GM12891 (cell line): ENCODE data around the gene GRIK1.

Experiments used
- DNase-seq: peaks from one replicate; pipeline ENCODE4 v3.0.0; 2011; ENCODE audit warnings: low spot score; ENCODE audit not compliant: insufficient read length
- FAIRE-seq: peaks from 2 replicates; lab custom pipeline; 2011; peaks lifted over from hg19 to GRCh38; lab: Jason Lieb, UNC
- PAX5 ChIP-seq: IDR thresholded peaks from 2 replicates; pipeline ENCODE4 v1.6.1; 2011; ENCODE audit warnings: low read length, moderate library complexity, mild to moderate bottlenecking; ENCODE audit not compliant: insufficient read depth, severe bottlenecking
- POLR2A ChIP-seq: IDR thresholded peaks from 2 replicates; pipeline ENCODE4 v1.6.1; 2011; ENCODE audit warnings: low read depth, low read length, control low read depth
- POLR2AphosphoS5 ChIP-seq: IDR thresholded peaks from 2 replicates; pipeline ENCODE4 v1.6.1; 2011; ENCODE audit warnings: low read depth, low read length, control low read depth
- POU2F2 ChIP-seq: IDR thresholded peaks from 2 replicates; pipeline ENCODE4 v1.6.1; 2011; ENCODE audit warnings: low read depth, mild to moderate bottlenecking, control low read depth, low read length, moderate library complexity
- SPI1 ChIP-seq: IDR thresholded peaks from 2 replicates; pipeline ENCODE4 v1.6.1; 2011; ENCODE audit warnings: low read depth, low read length, control low read depth
- TAF1 ChIP-seq: IDR thresholded peaks from 2 replicates; pipeline ENCODE4 v1.6.1; 2011; ENCODE audit warnings: low read depth, low read length, control low read depth

The GRIK1 gene

DNA sequence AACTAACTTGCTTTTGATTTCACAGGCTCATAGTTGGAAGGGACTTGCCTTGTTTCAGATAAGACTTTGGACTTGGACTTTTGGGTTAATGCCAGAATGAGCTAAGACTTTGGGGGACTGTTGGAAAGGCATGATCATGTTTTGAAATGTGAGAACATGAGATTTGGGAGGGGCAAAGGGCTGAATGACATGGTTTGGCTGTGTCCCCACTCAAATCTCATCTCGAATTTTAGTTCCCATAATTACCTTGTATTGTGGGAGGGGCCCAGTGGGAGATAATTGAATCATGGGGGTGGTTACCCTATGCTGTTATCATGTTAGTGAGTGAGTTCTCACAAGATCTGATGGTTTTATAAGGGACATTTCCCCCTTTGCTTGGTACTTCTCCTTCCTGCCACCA lies 222.1 kb downstream of the GRIK1 start:
- TF ChIP-seq SPI1 (no peak), POU2F2 (no peak), POLR2A (no peak), PAX5 (no peak), TAF1 (no peak), POLR2AphosphoS5 (no peak)
- DNase-seq (no peak), FAIRE-seq (no peak)

DNA sequence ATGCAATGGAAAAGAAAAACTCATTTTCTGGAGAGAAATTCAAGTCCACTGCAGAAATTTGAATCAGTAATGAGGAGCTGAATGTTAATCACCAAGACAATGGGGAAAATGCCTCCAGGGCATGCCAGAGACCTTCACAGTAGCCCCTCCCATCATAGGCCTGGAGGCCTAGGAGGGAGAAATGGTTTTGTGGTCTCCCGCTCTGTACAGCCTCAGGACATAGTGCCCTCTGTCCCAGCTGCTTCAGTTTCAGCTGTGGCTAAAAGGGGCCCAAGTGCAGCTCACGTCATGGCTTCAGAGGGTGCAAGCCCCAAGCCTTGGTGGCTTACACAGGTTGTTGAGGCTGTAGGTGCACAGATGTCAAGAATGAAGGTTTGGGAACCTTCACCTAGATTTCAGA lies 223.0 kb downstream of the GRIK1 start:
- FAIRE-seq = no peak
- TF ChIP-seq PAX5 (no peak), SPI1 (no peak), POLR2A (no peak), POU2F2 (no peak), TAF1 (no peak), POLR2AphosphoS5 (no peak)

DNA sequence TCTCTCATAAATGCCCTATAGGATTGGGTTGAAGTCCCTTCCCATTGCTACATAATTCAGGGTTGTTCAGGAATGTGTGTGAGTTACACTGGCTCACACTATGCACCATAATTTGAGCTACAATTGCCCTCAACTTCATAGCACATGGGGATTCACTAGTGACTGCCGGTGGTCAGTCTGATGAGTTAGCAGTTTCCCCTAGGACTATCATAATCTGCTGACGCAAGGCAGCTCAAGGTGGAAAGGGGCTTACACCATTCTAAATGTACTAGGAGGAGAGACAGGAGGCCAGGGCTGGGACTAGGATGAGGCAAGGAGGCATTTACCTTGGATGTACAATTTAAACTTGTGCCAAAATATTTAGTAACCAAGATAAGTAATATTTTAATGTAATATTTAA lies 224.7 kb downstream of the GRIK1 start:
- TF ChIP-seq PAX5 = no peak
- TF ChIP-seq SPI1 = no peak
- TF ChIP-seq POLR2A = no peak
- no peak for TF ChIP-seq POU2F2
- TF ChIP-seq POLR2AphosphoS5 = no peak
- TF ChIP-seq TAF1 = no peak
- FAIRE-seq (no peak), DNase-seq (no peak)

More for the DNA sequence above, 223.0 kb downstream of the GRIK1 start:
- no peak for DNase-seq

GRCh38 chr21:29712818-29713217 lies 227.0 kb downstream of the GRIK1 start:
- TF ChIP-seq SPI1 (no peak), TAF1 (no peak), POU2F2 (no peak), POLR2AphosphoS5 (no peak), PAX5 (no peak), POLR2A (no peak)
- no peak for DNase-seq
- FAIRE-seq = no peak

DNA sequence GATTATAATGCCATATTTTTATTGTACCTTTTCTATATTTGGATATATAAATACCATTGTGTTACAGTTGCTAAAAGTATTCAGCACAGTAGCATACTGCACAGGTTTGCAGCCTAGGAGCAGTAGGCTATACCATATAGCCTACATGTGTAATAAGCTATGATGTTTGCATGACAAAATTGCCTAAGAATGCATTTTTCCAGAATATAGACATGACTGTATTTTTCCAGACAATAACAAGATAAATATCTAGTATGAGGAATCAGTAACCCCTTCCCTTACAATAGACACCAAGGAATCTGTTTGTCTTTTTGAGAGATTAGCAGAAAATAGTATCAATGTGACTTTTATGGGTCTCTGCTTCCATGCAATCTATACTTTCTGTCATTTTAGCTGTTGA lies 228.6 kb downstream of the GRIK1 start:
- no peak for FAIRE-seq
- DNase-seq = no peak

GRCh38 chr21:29710498-29710897 lies 229.3 kb downstream of the GRIK1 start:
- DNase-seq (no peak), FAIRE-seq (no peak)
- no peak for TF ChIP-seq POLR2A
- TF ChIP-seq POU2F2 = no peak

More for the DNA sequence above, 228.6 kb downstream of the GRIK1 start:
- TF ChIP-seq PAX5 (no peak), TAF1 (no peak), POU2F2 (no peak), POLR2A (no peak), SPI1 (no peak), POLR2AphosphoS5 (no peak)

- no peak for FAIRE-seq
- DNase-seq = no peak
- TF ChIP-seq PAX5 (no peak), SPI1 (no peak), POLR2A (no peak), POU2F2 (no peak), TAF1 (no peak), POLR2AphosphoS5 (no peak)
These were observed 231.4 kb downstream of the GRIK1 start for GRCh38 chr21:29708401-29708800.

DNA sequence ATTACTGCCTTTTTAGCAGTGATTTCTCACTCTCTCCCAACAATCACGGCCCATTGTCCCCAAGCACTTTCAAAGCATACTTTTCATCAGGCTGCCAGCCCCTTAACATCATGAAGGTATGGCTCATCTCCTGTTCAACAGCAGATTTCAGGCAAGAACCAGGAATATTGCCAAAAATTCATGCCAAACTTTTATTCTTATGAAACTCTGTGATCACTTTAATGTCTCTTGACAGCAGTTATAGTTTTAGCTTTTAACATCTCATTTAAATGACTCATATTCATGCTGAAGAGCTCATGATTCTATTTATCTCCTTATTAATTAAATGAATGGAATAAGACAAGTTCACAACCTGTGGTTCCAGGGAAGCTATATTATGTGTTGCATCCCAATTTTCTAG lies 235.1 kb downstream of the GRIK1 start:
- FAIRE-seq (no peak), DNase-seq (no peak)
- TF ChIP-seq POU2F2 = no peak
- TF ChIP-seq POLR2AphosphoS5 = no peak
- TF ChIP-seq POLR2A = no peak
- no peak for TF ChIP-seq PAX5
- TF ChIP-seq SPI1 = no peak

DNA sequence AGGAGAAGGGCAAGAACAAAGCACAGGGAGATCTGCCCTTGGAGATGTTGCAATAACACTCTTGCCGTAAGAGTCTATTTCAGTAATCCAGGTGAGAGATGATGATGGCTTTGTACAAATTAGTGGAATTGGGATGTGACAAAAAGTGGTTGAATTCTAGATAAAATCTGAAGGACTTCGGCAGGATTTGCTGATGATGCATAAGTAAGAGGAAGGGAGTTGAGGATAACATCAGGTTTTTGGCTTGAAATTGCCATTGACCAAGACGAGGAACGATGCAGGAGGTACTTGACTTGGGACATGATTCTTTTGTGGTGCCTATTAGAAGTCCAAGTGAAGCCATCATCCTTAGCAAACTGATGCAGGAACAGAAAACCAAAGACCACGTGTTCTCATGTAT lies 238.1 kb downstream of the GRIK1 start:
- FAIRE-seq = no peak
- DNase-seq = no peak
- TF ChIP-seq PAX5 = no peak
- TF ChIP-seq TAF1 = no peak

DNA sequence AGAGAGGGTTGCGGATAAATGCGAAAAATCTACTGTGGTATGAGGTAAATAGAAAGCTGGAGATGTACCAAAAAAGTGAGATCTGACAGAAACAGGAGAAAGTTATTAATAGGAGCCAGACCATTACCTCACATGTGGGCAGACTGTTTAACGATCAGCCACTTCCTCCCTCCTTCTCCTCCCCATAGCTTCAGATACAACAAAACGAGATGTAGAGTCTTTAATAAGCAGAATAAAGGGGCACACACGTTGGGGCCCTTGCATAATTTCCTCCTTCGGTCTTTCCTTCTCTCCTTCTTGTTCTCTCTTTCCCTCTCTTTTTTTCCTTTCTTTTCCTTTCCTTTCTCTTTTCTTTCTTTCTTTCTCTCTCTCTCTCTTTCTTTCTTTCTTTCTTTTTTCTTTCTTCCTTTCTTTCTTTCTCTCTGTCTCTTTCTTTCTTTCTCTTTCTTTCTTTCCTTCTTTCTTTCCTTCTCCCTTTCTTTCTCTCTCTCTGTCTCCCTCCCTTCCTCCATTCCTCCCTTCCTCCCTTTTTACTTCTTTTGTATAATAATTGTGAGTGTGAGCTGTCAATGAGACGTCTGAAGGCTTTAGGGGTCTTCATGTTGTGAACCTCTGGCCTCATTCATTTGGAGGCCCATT lies 242.1 kb downstream of the GRIK1 start:
- peak; percentile 10 for DNase-seq
- no peak for FAIRE-seq
- TF ChIP-seq TAF1 = no peak
- TF ChIP-seq SPI1 = peak; percentile 83

GRCh38 chr21:29696937-29697336 lies 242.9 kb downstream of the GRIK1 start:
- TF ChIP-seq TAF1 (no peak), PAX5 (no peak), POLR2A (no peak), SPI1 (no peak), POLR2AphosphoS5 (no peak), POU2F2 (no peak)
- DNase-seq (no peak), FAIRE-seq (no peak)
